ENCODE results near the gene MEI4. TPM values are rescaled to one million over a fixed set of nuclear protein-coding genes. Genes with fewer than 3 reads are reported as not detected.

The MEI4 gene
- total RNA-seq, 1 experiment from 2014 or later, result 0.20 TPM

GRCh38 chr6:77815531-77815930 is 162.7 kb downstream of the MEI4 start:
- no peak overlapping the region for H3K4me3 Mint-ChIP-seq
- H3K27me3 Mint-ChIP-seq (ENCODE audit: low read depth), result no peaks in the 10 kb centered on the region
- H3K4me1 Mint-ChIP-seq, result peaks cover 8% of the 10 kb centered on the region
- no peak overlapping the region for H3K27ac Mint-ChIP-seq
- POLR2A ChIA-PET, result no interaction called here
- H3K36me3 Mint-ChIP-seq, result no peaks in the 10 kb centered on the region
- TF ChIP-seq PRRX2 (CRISPR knock-in tag; IDR thresholded peaks at IDR 0.05) (no peak), SMAD4 (CRISPR knock-in tag; IDR thresholded peaks at IDR 0.05) (no peak), ZNF317 (CRISPR knock-in tag; IDR thresholded peaks at IDR 0.05; ENCODE audit: borderline replicate concordance, low read depth) (no peak), E2F1 (CRISPR knock-in tag; IDR thresholded peaks at IDR 0.05) (no peak), EMX1 (CRISPR knock-in tag; IDR thresholded peaks at IDR 0.05) (no peak), JAZF1 (CRISPR knock-in tag; IDR thresholded peaks at IDR 0.05) (no peak), TEAD4 (CRISPR knock-in tag; IDR thresholded peaks at IDR 0.05) (no peak), NFATC4 (CRISPR knock-in tag; IDR thresholded peaks at IDR 0.05) (no peak), OVOL2 (CRISPR knock-in tag; IDR thresholded peaks at IDR 0.05; ENCODE audit: borderline replicate concordance) (no peak), FOXJ3 (CRISPR knock-in tag; IDR thresholded peaks at IDR 0.05; ENCODE audit: borderline replicate concordance) (no peak), RORB (CRISPR knock-in tag; IDR thresholded peaks at IDR 0.05) (no peak)
- CTCF ChIA-PET, result no interaction called here
- no peak for ATAC-seq
- H3K9me3 Mint-ChIP-seq, result no peaks in the 10 kb centered on the region
- DNase-seq (ENCODE audit: low spot score), result no peak

- CTCF ChIA-PET, result no interaction called here
- Mint-ChIP-seq H3K27ac (no peak overlapping the region), H3K27me3 (ENCODE audit: low read depth) (no peaks in the 10 kb centered on the region), H3K36me3 (no peaks in the 10 kb centered on the region), H3K9me3 (no peaks in the 10 kb centered on the region), H3K4me3 (no peak overlapping the region), H3K4me1 (peaks cover 7% of the 10 kb centered on the region)
- POLR2A ChIA-PET, result no interaction called here
- DNase-seq (ENCODE audit: low spot score) (no peak), ATAC-seq (no peak)
- TF ChIP-seq ZBTB21 (CRISPR knock-in tag; IDR thresholded peaks at IDR 0.05; ENCODE audit: borderline replicate concordance) (no peak), RELA (CRISPR knock-in tag; IDR thresholded peaks at IDR 0.05; ENCODE audit: borderline replicate concordance) (no peak), HMGA2 (CRISPR knock-in tag; IDR thresholded peaks at IDR 0.05) (no peak), NFE2L1 (CRISPR knock-in tag; IDR thresholded peaks at IDR 0.05) (no peak), ZNF317 (CRISPR knock-in tag; IDR thresholded peaks at IDR 0.05; ENCODE audit: borderline replicate concordance, low read depth) (no peak), CBFB (CRISPR knock-in tag; IDR thresholded peaks at IDR 0.05; ENCODE audit: low read depth) (no peak), ZNF263 (CRISPR knock-in tag; IDR thresholded peaks at IDR 0.05; ENCODE audit: low read depth) (no peak), HMGXB4 (CRISPR knock-in tag; IDR thresholded peaks at IDR 0.05) (no peak), ZNF281 (CRISPR knock-in tag; IDR thresholded peaks at IDR 0.05) (no peak)
- TF ChIP-seq, protein P1, sequence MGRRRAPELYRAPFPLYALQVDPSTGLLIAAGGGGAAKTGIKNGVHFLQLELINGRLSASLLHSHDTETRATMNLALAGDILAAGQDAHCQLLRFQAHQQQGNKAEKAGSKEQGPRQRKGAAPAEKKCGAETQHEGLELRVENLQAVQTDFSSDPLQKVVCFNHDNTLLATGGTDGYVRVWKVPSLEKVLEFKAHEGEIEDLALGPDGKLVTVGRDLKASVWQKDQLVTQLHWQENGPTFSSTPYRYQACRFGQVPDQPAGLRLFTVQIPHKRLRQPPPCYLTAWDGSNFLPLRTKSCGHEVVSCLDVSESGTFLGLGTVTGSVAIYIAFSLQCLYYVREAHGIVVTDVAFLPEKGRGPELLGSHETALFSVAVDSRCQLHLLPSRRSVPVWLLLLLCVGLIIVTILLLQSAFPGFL (CRISPR knock-in tag; IDR thresholded peaks at IDR 0.05; ENCODE audit: borderline replicate concordance), result no peak
- TF ChIP-seq, protein P2, sequence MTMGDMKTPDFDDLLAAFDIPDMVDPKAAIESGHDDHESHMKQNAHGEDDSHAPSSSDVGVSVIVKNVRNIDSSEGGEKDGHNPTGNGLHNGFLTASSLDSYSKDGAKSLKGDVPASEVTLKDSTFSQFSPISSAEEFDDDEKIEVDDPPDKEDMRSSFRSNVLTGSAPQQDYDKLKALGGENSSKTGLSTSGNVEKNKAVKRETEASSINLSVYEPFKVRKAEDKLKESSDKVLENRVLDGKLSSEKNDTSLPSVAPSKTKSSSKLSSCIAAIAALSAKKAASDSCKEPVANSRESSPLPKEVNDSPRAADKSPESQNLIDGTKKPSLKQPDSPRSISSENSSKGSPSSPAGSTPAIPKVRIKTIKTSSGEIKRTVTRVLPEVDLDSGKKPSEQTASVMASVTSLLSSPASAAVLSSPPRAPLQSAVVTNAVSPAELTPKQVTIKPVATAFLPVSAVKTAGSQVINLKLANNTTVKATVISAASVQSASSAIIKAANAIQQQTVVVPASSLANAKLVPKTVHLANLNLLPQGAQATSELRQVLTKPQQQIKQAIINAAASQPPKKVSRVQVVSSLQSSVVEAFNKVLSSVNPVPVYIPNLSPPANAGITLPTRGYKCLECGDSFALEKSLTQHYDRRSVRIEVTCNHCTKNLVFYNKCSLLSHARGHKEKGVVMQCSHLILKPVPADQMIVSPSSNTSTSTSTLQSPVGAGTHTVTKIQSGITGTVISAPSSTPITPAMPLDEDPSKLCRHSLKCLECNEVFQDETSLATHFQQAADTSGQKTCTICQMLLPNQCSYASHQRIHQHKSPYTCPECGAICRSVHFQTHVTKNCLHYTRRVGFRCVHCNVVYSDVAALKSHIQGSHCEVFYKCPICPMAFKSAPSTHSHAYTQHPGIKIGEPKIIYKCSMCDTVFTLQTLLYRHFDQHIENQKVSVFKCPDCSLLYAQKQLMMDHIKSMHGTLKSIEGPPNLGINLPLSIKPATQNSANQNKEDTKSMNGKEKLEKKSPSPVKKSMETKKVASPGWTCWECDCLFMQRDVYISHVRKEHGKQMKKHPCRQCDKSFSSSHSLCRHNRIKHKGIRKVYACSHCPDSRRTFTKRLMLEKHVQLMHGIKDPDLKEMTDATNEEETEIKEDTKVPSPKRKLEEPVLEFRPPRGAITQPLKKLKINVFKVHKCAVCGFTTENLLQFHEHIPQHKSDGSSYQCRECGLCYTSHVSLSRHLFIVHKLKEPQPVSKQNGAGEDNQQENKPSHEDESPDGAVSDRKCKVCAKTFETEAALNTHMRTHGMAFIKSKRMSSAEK (CRISPR knock-in tag; IDR thresholded peaks at IDR 0.05; ENCODE audit: borderline replicate concordance), result no peak
- TF ChIP-seq, protein P3, sequence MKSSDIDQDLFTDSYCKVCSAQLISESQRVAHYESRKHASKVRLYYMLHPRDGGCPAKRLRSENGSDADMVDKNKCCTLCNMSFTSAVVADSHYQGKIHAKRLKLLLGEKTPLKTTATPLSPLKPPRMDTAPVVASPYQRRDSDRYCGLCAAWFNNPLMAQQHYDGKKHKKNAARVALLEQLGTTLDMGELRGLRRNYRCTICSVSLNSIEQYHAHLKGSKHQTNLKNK (CRISPR knock-in tag; IDR thresholded peaks at IDR 0.05), result no peak
- TF ChIP-seq, protein P4, sequence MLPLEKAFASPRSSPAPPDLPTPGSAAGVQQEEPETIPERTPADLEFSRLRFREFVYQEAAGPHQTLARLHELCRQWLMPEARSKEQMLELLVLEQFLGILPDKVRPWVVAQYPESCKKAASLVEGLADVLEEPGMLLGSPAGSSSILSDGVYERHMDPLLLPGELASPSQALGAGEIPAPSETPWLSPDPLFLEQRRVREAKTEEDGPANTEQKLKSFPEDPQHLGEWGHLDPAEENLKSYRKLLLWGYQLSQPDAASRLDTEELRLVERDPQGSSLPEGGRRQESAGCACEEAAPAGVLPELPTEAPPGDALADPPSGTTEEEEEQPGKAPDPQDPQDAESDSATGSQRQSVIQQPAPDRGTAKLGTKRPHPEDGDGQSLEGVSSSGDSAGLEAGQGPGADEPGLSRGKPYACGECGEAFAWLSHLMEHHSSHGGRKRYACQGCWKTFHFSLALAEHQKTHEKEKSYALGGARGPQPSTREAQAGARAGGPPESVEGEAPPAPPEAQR (CRISPR knock-in tag; IDR thresholded peaks at IDR 0.05), result no peak
Observed at GRCh38 chr6:77816766-77817270, 164.0 kb downstream of the MEI4 start.

Measured in WTC11 (cell line).